ENCODE results near the gene GRID1.
"Not testable (repeated sequence)": the region's sequence is repeated elsewhere in the genome, so short reads cannot be mapped to it uniquely, and the experiment has no call there.

The GRID1 gene

GRCh38 chr10:86249794-86250193, 116.8 kb downstream of the GRID1 start:
- DNase-seq: no peak

- no peak for DNase-seq
Measured at GRCh38 chr10:86248062-86248461, 118.5 kb downstream of the GRID1 start.

- DNase-seq: no peak
Measured at GRCh38 chr10:86247588-86247987, 119.0 kb downstream of the GRID1 start.

GRCh38 chr10:86247073-86247472, 119.5 kb downstream of the GRID1 start:
- no peak for DNase-seq

- DNase-seq: no peak
Measured at GRCh38 chr10:86246279-86246940, 120.2 kb downstream of the GRID1 start.

GRCh38 chr10:86245015-86245394, 121.6 kb downstream of the GRID1 start:
- no peak for DNase-seq

- DNase-seq: no peak
Measured at GRCh38 chr10:86244297-86245014, 122.1 kb downstream of the GRID1 start.

GRCh38 chr10:86243651-86244155, 122.9 kb downstream of the GRID1 start:
- no peak for DNase-seq

- DNase-seq: no peak
Measured at GRCh38 chr10:86242761-86243160, 123.8 kb downstream of the GRID1 start.

GRCh38 chr10:86238089-86238488, 128.5 kb downstream of the GRID1 start:
- not testable (repeated sequence) for DNase-seq

- DNase-seq: no peak
Measured at GRCh38 chr10:86234541-86235270, 131.9 kb downstream of the GRID1 start.

GRCh38 chr10:86234107-86234506, 132.5 kb downstream of the GRID1 start:
- no peak for DNase-seq

- no peak for DNase-seq
Measured at GRCh38 chr10:86233131-86233530, 133.5 kb downstream of the GRID1 start.

GRCh38 chr10:86232644-86233043, 134.0 kb downstream of the GRID1 start:
- DNase-seq: no peak

- no peak for DNase-seq
Measured at GRCh38 chr10:86231796-86232560, 134.6 kb downstream of the GRID1 start.

- DNase-seq: no peak
Measured at GRCh38 chr10:86230557-86231180, 135.9 kb downstream of the GRID1 start.

- no peak for DNase-seq
Measured at GRCh38 chr10:86229811-86230556, 136.6 kb downstream of the GRID1 start.

- DNase-seq: no peak
Measured at GRCh38 chr10:86229376-86229775, 137.2 kb downstream of the GRID1 start.

GRCh38 chr10:86227501-86228258, 138.9 kb downstream of the GRID1 start:
- DNase-seq: no peak

GRCh38 chr10:86226781-86227201, 139.8 kb downstream of the GRID1 start:
- DNase-seq: no peak

- no peak for DNase-seq
Measured at GRCh38 chr10:86226016-86226415, 140.6 kb downstream of the GRID1 start.
